ENCODE results near the gene CTNND2. TPM values are rescaled to one million over a fixed set of nuclear protein-coding genes. Genes with fewer than 3 reads are reported as not detected.

CTNND2 gene
- total RNA-seq, 4 donors from 2014 or later: 0.22 to 2.8 (median 0.39) TPM

GRCh38 chr5:11304641-11305040, 599.6 kb downstream of the CTNND2 start:
- Histone ChIP-seq H3K36me3 (no peaks in the 10 kb centered on the region), H3K4me3 (replicated peaks in 1 of 3) (no peak overlapping the region), H3K27me3 (no peaks in the 10 kb centered on the region), H3K9me3 (no peaks in the 10 kb centered on the region), H3K4me1 (no peaks in the 10 kb centered on the region), H3K27ac (no peak overlapping the region)
- intact Hi-C loops (cut with DNase I): no loop called here
- no peak for TF ChIP-seq CTCF (IDR thresholded peaks at IDR 0.05)
- no peak for TF ChIP-seq POLR2A (IDR thresholded peaks at IDR 0.05)
- 89 to 91% methylated on average over 7 of the region's 7 CpGs for WGBS, 2 donors
- no peak for DNase-seq

- H3K27ac ChIP-seq: no peak overlapping the region
- intact Hi-C loops (cut with DNase I): no loop called here
- TF ChIP-seq CTCF (IDR thresholded peaks at IDR 0.05) (no peak), POLR2A (IDR thresholded peaks at IDR 0.05) (no peak)
- WGBS, 2 donors: 92 to 94% methylated on average over 2 of the region's 2 CpGs
- no peaks in the 10 kb centered on the region for H3K4me1 ChIP-seq
- H3K9me3 ChIP-seq: no peaks in the 10 kb centered on the region
- no peaks in the 10 kb centered on the region for H3K36me3 ChIP-seq
- no peaks in the 10 kb centered on the region for H3K27me3 ChIP-seq
- no peak overlapping the region for H3K4me3 ChIP-seq (replicated peaks in 1 of 3)
- no peak for DNase-seq
These were observed 601.6 kb downstream of the CTNND2 start for GRCh38 chr5:11302663-11303062.

GRCh38 chr5:11301171-11301570, 603.1 kb downstream of the CTNND2 start:
- no peak for DNase-seq
- no peaks in the 10 kb centered on the region for H3K27me3 ChIP-seq
- 80 to 84% methylated on average over 9 of the region's 9 CpGs for WGBS, 2 donors
- no peak overlapping the region for H3K4me3 ChIP-seq (replicated peaks in 1 of 3)
- H3K9me3 ChIP-seq: no peaks in the 10 kb centered on the region
- no peaks in the 10 kb centered on the region for H3K4me1 ChIP-seq
- intact Hi-C loops (cut with DNase I): no loop called here
- H3K27ac ChIP-seq: no peak overlapping the region
- TF ChIP-seq CTCF (IDR thresholded peaks at IDR 0.05) (no peak), POLR2A (IDR thresholded peaks at IDR 0.05) (no peak)
- H3K36me3 ChIP-seq: no peaks in the 10 kb centered on the region

GRCh38 chr5:11300736-11301135, 603.5 kb downstream of the CTNND2 start:
- no peaks in the 10 kb centered on the region for H3K9me3 ChIP-seq
- no peaks in the 10 kb centered on the region for H3K36me3 ChIP-seq
- TF ChIP-seq CTCF (IDR thresholded peaks at IDR 0.05): no peak
- H3K27me3 ChIP-seq: no peaks in the 10 kb centered on the region
- no peak overlapping the region for H3K4me3 ChIP-seq (replicated peaks in 1 of 3)
- WGBS, 2 donors: 81 to 85% methylated on average over 5 of the region's 5 CpGs
- intact Hi-C loops (cut with DNase I): no loop called here
- no peak overlapping the region for H3K27ac ChIP-seq
- no peak for DNase-seq
- no peaks in the 10 kb centered on the region for H3K4me1 ChIP-seq

GRCh38 chr5:11298877-11299276, 605.4 kb downstream of the CTNND2 start:
- H3K4me3 ChIP-seq (replicated peaks in 1 of 3): no peak overlapping the region
- H3K36me3 ChIP-seq: no peaks in the 10 kb centered on the region
- intact Hi-C loops (cut with DNase I): no loop called here
- H3K27me3 ChIP-seq: no peaks in the 10 kb centered on the region
- DNase-seq: no peak
- WGBS, 2 donors: 95 to 96% methylated on average over 4 of the region's 4 CpGs
- no peak for TF ChIP-seq POLR2A (IDR thresholded peaks at IDR 0.05)
- no peak for TF ChIP-seq CTCF (IDR thresholded peaks at IDR 0.05)
- no peaks in the 10 kb centered on the region for H3K9me3 ChIP-seq
- H3K27ac ChIP-seq: no peak overlapping the region
- H3K4me1 ChIP-seq: no peaks in the 10 kb centered on the region

All from thyroid gland (tissue), 4 donors.